ENCODE measurements around the gene DNAH1. TPM values are rescaled to one million over a fixed set of nuclear protein-coding genes. Genes with fewer than 3 reads are reported as not detected.

The DNAH1 gene
- 1.0 TPM for polyA plus RNA-seq (2013, experiment 1 of 2)
- polyA plus RNA-seq (2013, experiment 2 of 2), result 1.0 TPM

- Histone ChIP-seq H4K8ac (ENCODE audit: low read length) (no peak within 1 kb of the TSS), H3K9ac (ENCODE audit: low read length) (peak within 1 kb of the TSS; percentile 69), H3K27ac (ENCODE audit: low read length, poor library complexity, severe bottlenecking) (no peak within 1 kb of the TSS), H3K4me2 (ENCODE audit: low read length, poor library complexity, severe bottlenecking) (no peak within 1 kb of the TSS), H3K18ac (ENCODE audit: low read depth in 1 of 2, low read length in 2 of 2) (peak within 1 kb of the TSS in 1 of 2 experiments; percentile 18), H2BK120ac (ENCODE audit: low read depth, low read length) (no peak within 1 kb of the TSS), H2AFZ (ENCODE audit: low read depth, low read length) (no peak within 1 kb of the TSS), H3K4me3 (ENCODE audit: insufficient read depth in 1 of 2, low read depth in 1 of 2, low read length in 2 of 2) (peak within 1 kb of the TSS; percentile 20 to 74), H4K91ac (ENCODE audit: low read length) (peak within 1 kb of the TSS; percentile 60), H3K4me1 (ENCODE audit: control insufficient read depth, insufficient read depth, low read depth, low read length) (peaks cover 22% of the 10 kb centered on the region), H2BK5ac (ENCODE audit: low read depth, low read length, poor library complexity, severe bottlenecking) (no peak within 1 kb of the TSS), H2BK15ac (ENCODE audit: low read depth, poor library complexity, severe bottlenecking) (no peak within 1 kb of the TSS), H3K23ac (ENCODE audit: low read length in 2 of 2) (no peak within 1 kb of the TSS), H3K9me3 (ENCODE audit: control insufficient read depth, low read length) (no peaks in the 10 kb centered on the region), H3K36me3 (ENCODE audit: control insufficient read depth in 1 of 2, insufficient read depth in 2 of 2, low read depth in 1 of 2, low read length in 2 of 2) (peaks cover 0 to 6% of the 10 kb centered on the region in 2 experiments), H3K79me1 (replicated peaks; ENCODE audit: low read length, poor library complexity, severe bottlenecking) (no peaks in the 10 kb centered on the region), H2AK5ac (ENCODE audit: low read length, severe bottlenecking) (no peak within 1 kb of the TSS), H3K4ac (ENCODE audit: low read depth in 1 of 2, low read length in 2 of 2) (peak within 1 kb of the TSS in 1 of 2 experiments; percentile 25), H2BK12ac (ENCODE audit: low read length in 2 of 2) (peak within 1 kb of the TSS in 1 of 2 experiments; percentile 15), H3K27me3 (ENCODE audit: control insufficient read depth in 1 of 2, insufficient read depth in 1 of 2, low read length in 2 of 2) (peaks cover 0 to 15% of the 10 kb centered on the region in 2 experiments), H3K14ac (ENCODE audit: low read length in 2 of 2) (no peak within 1 kb of the TSS)
- WGBS, result 100% methylated on average over 3 of the region's 3 CpGs
- DNase-seq, result no peak
Measured at GRCh38 chr3:52315977-52316764, at the start of gene DNAH1. Gene DNAH1, plus strand, starts transcription at chr3:52316319. Its CDS starts 6,124 bp downstream, at chr3:52322443.

GRCh38 chr3:52268036-52268435 is 48.1 kb upstream of the DNAH1 start:
- Histone ChIP-seq H2AK5ac (ENCODE audit: low read length, severe bottlenecking) (peak overlapping the region; percentile 74), H2BK5ac (ENCODE audit: low read depth, low read length, poor library complexity, severe bottlenecking) (no peak overlapping the region), H3K4ac (ENCODE audit: low read depth in 1 of 2, low read length in 2 of 2) (no peak overlapping the region), H3K4me1 (ENCODE audit: control insufficient read depth, insufficient read depth, low read depth, low read length) (peaks cover 6% of the 10 kb centered on the region), H3K9ac (ENCODE audit: low read length) (no peak overlapping the region), H4K91ac (ENCODE audit: low read length) (peak overlapping the region; percentile 18), H3K27me3 (ENCODE audit: control insufficient read depth in 1 of 2, insufficient read depth in 1 of 2, low read length in 2 of 2) (no peaks in the 10 kb centered on the region), H3K4me2 (ENCODE audit: low read length, poor library complexity, severe bottlenecking) (peak overlapping the region; percentile 6), H3K27ac (ENCODE audit: low read length, poor library complexity, severe bottlenecking) (peak overlapping the region; percentile 48), H3K4me3 (ENCODE audit: insufficient read depth in 1 of 2, low read depth in 1 of 2, low read length in 2 of 2) (no peak overlapping the region), H4K8ac (ENCODE audit: low read length) (peak overlapping the region; percentile 19), H3K23ac (ENCODE audit: low read length in 2 of 2) (peak overlapping the region in 1 of 2 experiments; percentile 59), H3K9me3 (ENCODE audit: control insufficient read depth, low read length) (no peaks in the 10 kb centered on the region), H2AFZ (ENCODE audit: low read depth, low read length) (no peak overlapping the region), H3K18ac (ENCODE audit: low read depth in 1 of 2, low read length in 2 of 2) (no peak overlapping the region), H3K14ac (ENCODE audit: low read length in 2 of 2) (no peak overlapping the region), H3K36me3 (ENCODE audit: control insufficient read depth in 1 of 2, insufficient read depth in 2 of 2, low read depth in 1 of 2, low read length in 2 of 2) (peaks cover 31 to 84% of the 10 kb centered on the region in 2 experiments), H3K79me1 (replicated peaks; ENCODE audit: low read length, poor library complexity, severe bottlenecking) (peaks cover 6% of the 10 kb centered on the region), H2BK120ac (ENCODE audit: low read depth, low read length) (no peak overlapping the region), H2BK12ac (ENCODE audit: low read length in 2 of 2) (no peak overlapping the region), H2BK15ac (ENCODE audit: low read depth, poor library complexity, severe bottlenecking) (no peak overlapping the region)
- DNase-seq, result no peak
- WGBS, result 96% methylated on average over 7 of the region's 7 CpGs

- H2BK5ac ChIP-seq (ENCODE audit: low read depth, low read length, poor library complexity, severe bottlenecking), result no peak overlapping the region
- H3K23ac ChIP-seq (ENCODE audit: low read length in 2 of 2), result no peak overlapping the region
- no peak for DNase-seq
- H3K9ac ChIP-seq (ENCODE audit: low read length), result no peak overlapping the region
- no peak overlapping the region for H3K4me2 ChIP-seq (ENCODE audit: low read length, poor library complexity, severe bottlenecking)
- H3K36me3 ChIP-seq (ENCODE audit: control insufficient read depth in 1 of 2, insufficient read depth in 2 of 2, low read depth in 1 of 2, low read length in 2 of 2), result peaks cover 33 to 74% of the 10 kb centered on the region in 2 experiments
- no peaks in the 10 kb centered on the region for H3K9me3 ChIP-seq (ENCODE audit: control insufficient read depth, low read length)
- no peak overlapping the region for H3K4ac ChIP-seq (ENCODE audit: low read depth in 1 of 2, low read length in 2 of 2)
- peaks cover 10% of the 10 kb centered on the region for H3K4me1 ChIP-seq (ENCODE audit: control insufficient read depth, insufficient read depth, low read depth, low read length)
- no peak overlapping the region for H3K14ac ChIP-seq (ENCODE audit: low read length in 2 of 2)
- H3K79me1 ChIP-seq (replicated peaks; ENCODE audit: low read length, poor library complexity, severe bottlenecking), result peaks cover 4% of the 10 kb centered on the region
- no peak overlapping the region for H2BK120ac ChIP-seq (ENCODE audit: low read depth, low read length)
- H2BK12ac ChIP-seq (ENCODE audit: low read length in 2 of 2), result no peak overlapping the region
- no peak overlapping the region for H4K8ac ChIP-seq (ENCODE audit: low read length)
- no peak overlapping the region for H2AK5ac ChIP-seq (ENCODE audit: low read length, severe bottlenecking)
- no peak overlapping the region for H3K18ac ChIP-seq (ENCODE audit: low read depth in 1 of 2, low read length in 2 of 2)
- H2BK15ac ChIP-seq (ENCODE audit: low read depth, poor library complexity, severe bottlenecking), result no peak overlapping the region
- no peaks in the 10 kb centered on the region for H3K27me3 ChIP-seq (ENCODE audit: control insufficient read depth in 1 of 2, insufficient read depth in 1 of 2, low read length in 2 of 2)
- no peak overlapping the region for H2AFZ ChIP-seq (ENCODE audit: low read depth, low read length)
- no peak overlapping the region for H3K4me3 ChIP-seq (ENCODE audit: insufficient read depth in 1 of 2, low read depth in 1 of 2, low read length in 2 of 2)
- H3K27ac ChIP-seq (ENCODE audit: low read length, poor library complexity, severe bottlenecking), result no peak overlapping the region
- H4K91ac ChIP-seq (ENCODE audit: low read length), result no peak overlapping the region
- 96% methylated on average over 1 of the region's 3 CpGs for WGBS
Measured at GRCh38 chr3:52269776-52270175, 46.3 kb upstream of the DNAH1 start.

GRCh38 chr3:52270252-52270754 is 45.8 kb upstream of the DNAH1 start:
- peaks cover 10% of the 10 kb centered on the region for H3K4me1 ChIP-seq (ENCODE audit: control insufficient read depth, insufficient read depth, low read depth, low read length)
- H3K36me3 ChIP-seq (ENCODE audit: control insufficient read depth in 1 of 2, insufficient read depth in 2 of 2, low read depth in 1 of 2, low read length in 2 of 2), result peaks cover 33 to 70% of the 10 kb centered on the region in 2 experiments
- H3K23ac ChIP-seq (ENCODE audit: low read length in 2 of 2), result no peak overlapping the region
- H3K27me3 ChIP-seq (ENCODE audit: control insufficient read depth in 1 of 2, insufficient read depth in 1 of 2, low read length in 2 of 2), result no peaks in the 10 kb centered on the region
- no peak overlapping the region for H3K4me2 ChIP-seq (ENCODE audit: low read length, poor library complexity, severe bottlenecking)
- H2BK5ac ChIP-seq (ENCODE audit: low read depth, low read length, poor library complexity, severe bottlenecking), result no peak overlapping the region
- DNase-seq, result no peak
- H3K4me3 ChIP-seq (ENCODE audit: insufficient read depth in 1 of 2, low read depth in 1 of 2, low read length in 2 of 2), result no peak overlapping the region
- no peak overlapping the region for H2BK120ac ChIP-seq (ENCODE audit: low read depth, low read length)
- H3K9me3 ChIP-seq (ENCODE audit: control insufficient read depth, low read length), result no peaks in the 10 kb centered on the region
- no peak overlapping the region for H2BK12ac ChIP-seq (ENCODE audit: low read length in 2 of 2)
- H2BK15ac ChIP-seq (ENCODE audit: low read depth, poor library complexity, severe bottlenecking), result no peak overlapping the region
- H4K8ac ChIP-seq (ENCODE audit: low read length), result no peak overlapping the region
- no peak overlapping the region for H3K14ac ChIP-seq (ENCODE audit: low read length in 2 of 2)
- H3K9ac ChIP-seq (ENCODE audit: low read length), result peak overlapping the region; percentile 62
- H2AK5ac ChIP-seq (ENCODE audit: low read length, severe bottlenecking), result no peak overlapping the region
- no peak overlapping the region for H2AFZ ChIP-seq (ENCODE audit: low read depth, low read length)
- H3K4ac ChIP-seq (ENCODE audit: low read depth in 1 of 2, low read length in 2 of 2), result no peak overlapping the region
- 49% methylated on average over 8 of the region's 9 CpGs for WGBS
- no peak overlapping the region for H4K91ac ChIP-seq (ENCODE audit: low read length)
- H3K79me1 ChIP-seq (replicated peaks; ENCODE audit: low read length, poor library complexity, severe bottlenecking), result peaks cover 4% of the 10 kb centered on the region
- no peak overlapping the region for H3K27ac ChIP-seq (ENCODE audit: low read length, poor library complexity, severe bottlenecking)
- no peak overlapping the region for H3K18ac ChIP-seq (ENCODE audit: low read depth in 1 of 2, low read length in 2 of 2)

All from mesenchymal stem cell (in vitro differentiated cells and primary cell).